GM21423 (cell line): ENCODE results near the gene ARHGEF16.

ENCODE experiments used
- ATAC-seq: cut with Tn5 transposase; IDR thresholded peaks from one replicate; pipeline ENCODE4 v1.9.1; 2021; ENCODE audit warnings: mild to moderate bottlenecking, moderate library complexity; ENCODE audit not compliant: unreplicated experiment

ARHGEF16 gene

DNA sequence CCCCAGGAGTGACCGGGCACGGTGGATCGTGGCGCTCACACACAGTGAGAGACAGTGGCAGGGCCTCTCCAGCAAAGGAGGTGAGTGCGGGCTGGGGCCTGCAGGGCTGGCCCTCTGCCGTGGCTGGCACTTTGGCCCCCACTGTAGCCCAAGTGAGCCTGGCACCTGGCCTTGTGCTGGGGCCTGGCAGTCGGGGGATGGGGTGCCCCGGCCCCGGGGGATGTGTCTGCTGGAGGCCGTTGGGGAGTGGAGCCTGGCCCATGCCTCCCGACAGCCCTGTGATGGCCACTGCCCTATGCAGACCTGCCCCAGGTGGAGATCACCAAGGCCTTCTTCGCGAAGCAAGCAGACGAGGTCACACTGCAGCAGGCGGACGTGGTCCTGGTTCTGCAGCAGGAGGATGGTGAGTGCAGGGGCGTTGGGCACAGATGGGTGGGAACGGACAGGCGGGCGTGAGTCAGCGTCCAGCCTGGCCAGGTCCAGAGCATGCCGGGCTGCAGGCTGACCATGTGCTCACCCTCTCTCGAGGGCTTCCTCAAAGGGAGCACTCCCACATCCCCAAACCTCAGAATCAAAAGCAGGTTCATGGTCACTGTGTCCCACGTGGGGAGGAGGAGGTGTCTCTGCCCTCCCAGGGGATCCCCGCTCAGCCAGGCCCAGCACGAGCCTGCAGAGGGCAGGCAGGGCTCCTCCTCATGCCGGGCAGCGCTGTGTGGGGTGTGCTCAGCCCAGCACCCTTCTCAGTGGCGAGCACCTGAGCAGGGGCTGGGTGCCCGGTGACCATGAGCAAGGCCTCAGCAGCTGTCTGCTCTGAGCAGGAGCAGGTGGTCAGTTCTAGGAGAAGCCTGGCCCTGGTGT lies 25.3 kb downstream of the ARHGEF16 start:
- ATAC-seq, result no peak

DNA sequence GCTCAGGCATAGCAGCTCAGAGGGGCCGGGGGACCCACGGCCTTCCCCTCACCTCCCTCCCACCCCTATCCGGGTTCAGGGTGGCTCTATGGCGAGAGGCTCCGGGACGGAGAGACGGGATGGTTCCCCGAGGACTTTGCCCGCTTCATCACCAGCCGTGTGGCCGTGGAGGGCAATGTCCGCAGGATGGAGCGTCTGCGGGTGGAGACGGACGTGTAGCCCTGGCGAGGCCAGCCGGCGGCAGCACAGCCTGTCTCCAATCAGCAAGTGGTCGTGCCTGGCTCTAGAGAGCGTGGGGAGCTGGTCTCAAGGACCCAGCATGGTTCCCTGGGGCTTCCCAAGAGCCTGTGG lies 25.9 kb downstream of the ARHGEF16 start:
- no peak for ATAC-seq

DNA sequence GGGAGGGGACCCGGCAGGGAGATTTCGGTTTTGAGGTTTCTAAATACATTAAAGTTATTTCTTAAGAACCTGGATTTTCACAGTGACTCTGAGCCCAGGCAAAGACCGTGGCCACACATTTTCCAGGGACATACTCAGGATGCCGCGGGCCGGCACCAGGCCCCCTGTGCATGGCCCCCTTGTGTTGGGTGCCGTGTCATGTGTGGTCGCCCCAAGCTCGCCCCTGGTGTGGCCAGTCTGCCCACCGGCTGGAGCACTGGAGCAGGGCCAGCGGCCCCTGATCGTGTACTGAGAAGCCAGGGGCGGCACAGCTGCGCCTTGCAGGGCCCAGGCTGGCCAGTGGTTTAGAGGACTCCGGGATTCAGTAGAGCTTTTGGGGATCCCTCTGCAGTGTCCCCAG lies 26.6 kb downstream of the ARHGEF16 start:
- ATAC-seq, result no peak

DNA sequence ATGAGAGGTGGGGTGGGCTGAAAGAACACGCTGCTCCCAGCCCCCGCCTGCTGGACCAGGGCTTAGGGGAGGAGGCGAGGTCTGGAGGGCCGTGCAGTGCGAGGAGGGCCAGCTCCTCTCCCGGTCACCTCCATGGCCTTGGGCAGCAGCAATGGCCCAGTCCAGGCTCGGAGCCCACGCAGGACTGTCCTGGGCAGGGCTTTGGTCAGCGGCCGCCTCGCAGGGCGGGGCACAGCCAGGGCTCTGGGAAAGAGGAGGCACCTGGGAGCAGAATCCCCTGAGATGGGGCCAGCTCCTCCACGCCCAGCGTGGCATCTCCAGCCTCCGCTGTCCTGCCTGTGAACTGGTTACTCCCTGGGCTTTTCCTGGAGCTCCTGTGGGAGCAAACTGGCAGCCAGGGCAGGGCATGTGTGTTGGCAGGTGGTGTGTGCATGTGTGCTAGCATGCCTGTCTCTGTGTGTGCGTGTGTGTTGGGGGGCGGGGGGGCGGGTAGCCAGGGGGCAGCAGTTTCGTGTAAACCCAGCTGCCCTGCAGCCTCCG lies 27.4 kb downstream of the ARHGEF16 start:
- ATAC-seq, result no peak

DNA sequence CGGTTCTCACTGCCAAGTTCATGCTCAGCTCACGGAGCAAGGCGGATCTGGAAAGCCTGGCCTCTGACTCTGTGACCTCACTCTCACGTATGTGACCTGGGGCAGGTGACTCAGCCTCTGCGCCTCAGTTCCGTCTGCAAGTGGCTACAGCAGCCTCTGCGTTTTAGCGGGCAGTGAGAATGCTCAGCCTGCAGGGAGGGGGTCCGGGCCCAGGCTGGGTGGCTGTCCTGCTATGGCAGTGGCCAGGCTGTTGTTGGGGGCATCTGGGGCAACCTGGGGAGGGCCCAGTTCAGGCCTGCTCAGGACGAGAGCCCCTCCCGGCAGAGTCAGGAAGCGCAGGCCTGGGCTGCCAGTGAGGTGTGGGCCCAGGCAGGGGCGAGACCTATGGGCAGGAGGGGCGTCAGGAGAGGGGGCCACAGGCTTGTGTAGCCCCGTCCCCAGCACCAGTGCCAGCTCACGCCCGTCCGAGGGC lies 27.9 kb downstream of the ARHGEF16 start:
- ATAC-seq, result no peak

DNA sequence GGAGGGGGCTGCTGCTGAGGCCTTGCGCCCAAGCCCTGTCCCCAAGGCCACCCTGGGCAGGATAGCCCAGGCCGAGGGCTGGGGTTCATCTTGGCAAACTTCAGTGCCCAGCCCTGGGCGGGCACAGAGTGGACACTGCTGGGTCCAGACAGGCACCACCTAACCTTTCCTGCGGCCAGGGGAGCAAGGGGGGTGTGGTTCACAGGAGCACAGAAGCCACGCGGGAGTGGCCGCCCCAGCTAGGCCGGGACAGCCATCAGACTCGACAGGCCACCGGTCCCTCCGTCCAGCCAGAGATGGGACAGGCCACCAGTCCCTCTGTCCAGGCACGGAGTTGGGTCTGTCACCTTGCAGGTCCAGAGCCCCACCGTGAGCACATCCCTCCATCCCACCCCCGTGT lies 28.9 kb downstream of the ARHGEF16 start:
- ATAC-seq, result no peak

DNA sequence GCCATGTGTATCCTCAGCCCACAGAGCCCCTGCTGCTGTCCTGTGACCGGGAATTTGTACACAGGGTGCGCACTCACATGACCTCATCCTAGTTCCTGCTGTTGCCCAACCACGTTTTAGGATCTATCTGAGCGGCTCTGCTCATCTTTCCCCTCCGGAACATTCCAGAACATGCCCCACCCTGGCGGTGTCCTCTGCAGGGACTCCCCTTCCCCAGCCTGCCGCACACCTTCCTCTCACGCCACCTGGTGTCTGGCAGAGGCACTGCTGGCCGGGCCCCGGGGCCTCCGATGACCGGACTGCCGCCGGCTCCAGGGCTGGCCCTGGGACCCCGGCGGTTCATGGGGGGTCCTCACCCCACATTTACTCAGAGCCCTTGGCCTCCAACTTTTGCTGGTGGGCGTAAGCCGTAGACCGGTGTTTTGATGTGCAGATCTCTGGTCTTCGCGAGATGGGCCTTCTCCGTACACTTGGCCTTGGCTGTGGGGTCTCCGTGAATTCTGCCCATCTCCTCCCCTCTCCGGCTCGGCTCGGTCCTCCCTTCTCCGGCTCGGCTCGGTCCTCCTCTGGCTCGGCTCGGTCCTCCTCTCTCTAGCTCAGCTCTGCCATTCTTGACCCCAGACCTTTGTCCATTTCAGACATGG lies 29.5 kb downstream of the ARHGEF16 start:
- no peak for ATAC-seq

DNA sequence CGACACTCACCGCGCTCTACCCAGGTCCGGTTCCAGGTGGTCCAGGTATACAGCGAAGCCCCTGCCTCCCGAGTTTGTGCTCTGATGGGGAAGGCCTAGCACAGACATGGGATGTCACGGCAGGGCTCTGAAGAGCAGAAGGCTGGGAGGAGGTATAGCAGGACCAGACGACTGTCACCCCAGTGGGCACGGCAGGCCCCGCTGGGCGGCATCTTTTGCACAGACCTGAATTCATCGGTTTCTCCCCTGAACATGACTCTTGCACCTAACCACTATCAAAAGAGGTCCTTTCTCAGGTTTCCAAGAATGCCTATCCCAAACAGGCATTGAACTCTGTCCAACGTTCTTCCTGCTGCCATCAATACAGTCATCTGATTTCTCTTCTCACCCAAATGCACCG lies 30.6 kb downstream of the ARHGEF16 start:
- ATAC-seq, result no peak

DNA sequence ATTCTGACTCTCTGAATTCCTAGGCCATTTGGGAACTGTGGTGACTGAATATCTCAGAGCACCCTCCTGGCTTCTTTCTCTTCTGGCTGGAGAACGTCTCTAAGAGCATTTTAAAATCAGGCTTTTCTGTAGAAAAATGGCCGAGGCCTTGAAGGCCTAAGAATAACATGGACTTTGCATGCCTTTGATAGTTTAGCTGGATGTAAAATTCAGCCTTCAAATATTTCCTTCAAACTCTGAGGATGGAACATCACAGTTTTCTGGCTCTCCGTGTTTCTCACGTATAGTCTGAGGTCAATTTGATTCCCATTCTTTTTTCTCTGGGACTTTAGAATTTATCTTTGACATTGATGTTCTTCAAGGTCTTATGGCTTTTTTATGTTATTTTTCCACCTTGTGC lies 34.0 kb downstream of the ARHGEF16 start:
- no peak for ATAC-seq

DNA sequence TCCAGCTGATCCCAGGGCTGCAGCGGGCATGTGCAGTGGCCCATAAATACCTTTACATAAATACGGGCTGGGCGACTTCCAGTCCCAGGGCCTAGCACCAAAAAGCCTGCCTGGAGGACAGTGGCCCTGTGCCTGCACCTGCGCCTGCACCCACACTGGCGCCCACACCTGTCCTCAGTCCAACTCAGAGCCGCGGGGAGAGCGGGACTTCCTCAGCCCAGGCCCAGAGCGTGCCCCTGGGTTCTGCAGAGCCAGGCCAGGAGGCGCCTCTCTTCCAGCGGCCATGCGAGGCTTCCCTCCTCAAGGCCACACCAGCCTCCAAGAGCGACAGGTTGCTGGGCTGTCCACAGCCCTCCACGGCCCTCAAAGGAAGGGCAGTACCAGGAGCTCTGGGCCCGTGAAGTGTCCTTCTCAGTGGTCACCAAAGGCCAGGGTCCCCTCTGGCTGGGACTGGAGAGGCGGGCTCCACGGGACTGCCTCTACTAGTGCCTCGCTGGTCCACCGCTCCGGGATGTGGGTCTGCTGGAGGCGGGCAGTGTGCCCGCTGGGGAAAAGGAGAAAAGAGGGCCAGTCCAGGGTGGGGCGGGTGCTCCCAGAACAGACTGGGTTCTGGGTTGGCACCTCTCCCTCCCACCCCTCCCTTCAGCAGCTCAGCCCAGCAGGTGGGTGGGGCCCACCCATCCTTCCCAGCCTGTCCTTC lies 35.7 kb downstream of the ARHGEF16 start:
- ATAC-seq, result no peak

DNA sequence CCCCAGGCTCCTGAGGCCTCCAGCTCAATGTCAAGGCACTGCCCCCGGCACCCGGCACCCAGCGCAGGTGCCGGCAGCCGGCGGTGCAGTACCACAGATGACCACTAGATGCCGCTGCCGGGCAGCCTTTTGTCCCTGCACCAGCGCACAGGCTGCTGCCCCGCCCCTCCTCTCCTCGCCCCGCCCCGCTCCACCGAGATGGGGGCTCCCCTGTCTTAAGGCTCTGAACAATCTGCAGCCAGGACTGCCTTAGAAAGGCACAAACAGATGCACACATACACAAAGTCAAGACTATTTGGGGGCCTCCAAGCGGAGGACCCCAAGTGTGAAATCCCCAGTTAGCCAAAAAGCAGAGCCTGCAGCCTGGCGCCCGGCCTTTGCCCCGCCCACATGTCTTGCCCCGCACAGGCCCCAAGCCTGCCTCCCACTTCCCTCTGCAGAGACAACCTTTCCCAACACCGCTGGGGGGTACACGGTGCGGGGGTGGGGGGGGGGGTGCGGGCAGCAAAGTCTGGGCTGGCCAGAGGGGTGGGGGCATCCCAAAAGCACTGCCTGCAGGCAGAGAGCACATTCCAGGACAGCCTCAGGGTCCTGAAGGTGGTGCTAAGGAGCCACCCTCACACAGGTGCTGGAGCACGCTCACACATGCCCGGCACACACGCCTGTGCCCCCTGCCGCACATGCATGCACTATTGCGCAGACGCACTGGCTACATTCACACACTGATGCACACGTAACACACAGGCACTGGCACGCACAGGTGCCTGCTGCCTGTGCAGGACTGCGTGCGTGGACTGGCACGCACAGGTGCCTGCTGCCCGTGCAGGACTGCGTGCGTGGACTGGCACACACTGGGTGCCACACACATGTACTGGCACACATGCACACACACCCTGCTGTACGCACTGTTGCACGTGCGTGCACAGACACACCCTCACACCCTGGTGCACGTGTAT lies 37.1 kb downstream of the ARHGEF16 start:
- ATAC-seq, result peak; percentile 63

DNA sequence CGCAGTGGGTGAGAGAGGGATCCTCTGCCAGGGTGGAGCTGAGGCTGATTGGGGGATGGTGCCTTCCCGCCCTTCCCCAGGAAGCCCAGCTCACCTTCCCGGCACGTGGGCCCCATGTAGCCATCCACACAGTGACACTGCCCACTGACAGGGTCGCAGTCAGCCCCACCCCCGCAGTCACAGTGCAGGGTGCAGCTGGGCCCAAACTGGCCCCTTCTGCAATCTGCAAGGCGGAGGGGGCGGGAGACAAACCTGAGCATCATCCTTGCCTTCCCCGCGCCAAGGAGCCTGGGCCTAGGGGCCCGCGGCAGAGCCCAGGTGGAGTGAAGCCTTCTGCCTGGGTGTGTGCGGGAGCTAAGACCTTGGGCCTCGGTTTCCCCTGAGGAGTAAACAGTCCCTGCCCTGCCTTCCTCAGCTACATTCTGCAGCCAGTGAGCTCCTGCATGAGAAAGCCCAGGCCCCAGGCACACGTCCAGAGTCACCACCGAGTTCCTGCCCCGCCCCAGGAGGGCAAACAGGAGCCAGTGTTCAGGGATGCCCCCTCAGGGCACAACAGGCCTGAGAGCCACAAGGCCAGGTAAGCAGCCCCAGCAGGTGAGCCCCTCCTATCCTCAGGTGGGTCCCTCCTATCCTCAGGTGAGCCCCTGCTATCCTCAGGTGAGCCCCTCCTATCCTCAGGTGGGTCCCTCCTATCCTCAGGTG lies 38.2 kb downstream of the ARHGEF16 start:
- ATAC-seq, result no peak

DNA sequence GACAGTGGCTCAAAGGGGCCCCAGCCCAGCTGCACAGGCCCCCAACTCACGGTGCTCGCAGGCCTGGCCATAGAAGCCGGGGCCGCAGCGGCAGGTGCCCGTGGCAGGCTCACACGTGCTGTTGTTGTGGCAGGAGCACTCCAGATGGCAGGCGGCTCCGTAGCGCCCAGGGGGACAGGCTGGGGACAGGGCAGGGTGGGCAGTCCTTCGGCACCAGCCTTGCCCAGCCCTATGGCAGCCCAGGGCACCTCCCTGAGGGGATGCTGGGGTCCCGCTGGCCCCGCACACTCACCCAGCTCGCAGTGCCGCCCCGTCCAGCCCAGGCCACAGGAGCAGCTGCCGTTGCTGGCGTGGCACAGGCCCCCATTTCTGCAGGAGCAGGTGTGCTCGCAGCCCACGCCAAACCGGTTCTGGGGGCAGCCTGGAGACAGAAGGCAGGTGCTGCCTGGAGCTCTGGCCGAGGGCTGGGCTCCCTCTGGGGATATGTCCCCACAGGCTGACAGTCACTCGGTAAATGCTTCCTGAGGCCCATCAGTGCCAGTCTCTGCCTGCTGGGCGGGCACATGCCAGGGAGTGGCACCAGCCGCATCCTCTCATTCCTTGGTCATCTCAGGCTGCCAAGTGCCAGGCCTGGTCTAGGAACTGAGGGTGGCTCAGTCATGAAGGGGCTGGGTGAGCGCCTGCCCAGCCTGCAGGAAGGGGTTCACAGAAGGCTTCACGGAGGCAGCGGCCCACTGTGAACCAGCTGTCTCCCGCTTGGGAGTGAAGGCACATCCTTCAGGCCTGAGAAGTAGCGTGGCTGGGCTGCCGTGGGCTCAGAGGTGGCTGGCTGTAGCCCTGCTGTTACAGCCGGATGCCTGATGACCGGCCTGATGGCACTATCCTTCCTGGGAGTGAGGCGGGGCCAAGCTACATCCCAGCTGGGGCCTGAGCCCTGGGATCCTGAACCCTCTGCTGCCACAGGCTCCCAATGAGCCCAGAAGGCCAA lies 40.1 kb downstream of the ARHGEF16 start:
- ATAC-seq, result no peak

DNA sequence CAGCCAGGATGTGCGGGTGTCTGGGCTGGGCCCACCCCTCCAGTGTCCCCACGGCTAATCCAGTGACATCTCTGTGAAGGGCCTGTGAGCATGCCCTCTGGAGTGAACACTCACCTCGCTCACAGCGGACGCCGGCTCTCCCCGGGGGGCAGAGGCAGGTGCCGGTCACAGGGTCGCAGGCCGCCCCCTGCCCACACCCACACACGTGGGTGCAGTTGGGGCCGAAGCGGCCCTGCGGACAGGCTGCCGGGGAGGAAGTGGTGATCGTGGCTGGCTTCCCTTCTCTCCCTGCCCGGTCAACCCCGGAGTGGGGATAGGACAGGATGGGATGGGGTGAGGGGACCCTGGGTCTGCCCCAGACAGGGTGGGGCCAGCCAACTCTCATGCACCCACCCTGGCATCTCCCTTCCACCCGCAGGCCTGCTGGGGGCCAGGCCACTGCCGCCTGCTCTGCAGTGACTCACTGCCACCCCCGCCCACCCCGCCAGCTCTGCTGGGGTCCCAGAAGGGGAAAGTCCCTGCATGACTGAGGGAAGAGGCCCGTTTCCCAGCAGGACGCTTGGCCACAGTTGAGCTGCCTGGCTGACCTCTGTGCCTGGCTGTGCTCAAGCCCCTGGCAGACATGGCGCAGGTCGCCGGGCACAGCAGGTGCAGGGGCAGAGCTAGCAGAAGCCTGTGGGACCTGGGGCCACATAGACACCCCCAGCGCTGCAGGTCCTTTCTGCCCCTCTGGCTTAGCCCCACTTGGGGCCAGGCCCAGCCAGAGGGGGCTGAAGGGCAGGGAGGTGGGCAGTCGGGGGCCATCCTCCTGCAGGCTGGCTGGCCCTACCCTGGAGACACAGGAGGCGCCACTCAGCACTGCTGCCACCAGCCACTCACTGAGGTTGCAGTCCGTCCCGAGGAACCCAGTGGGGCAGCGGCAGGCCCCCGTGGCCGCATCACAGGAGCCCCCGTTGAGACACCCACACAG lies 41.6 kb downstream of the ARHGEF16 start:
- ATAC-seq, result no peak

DNA sequence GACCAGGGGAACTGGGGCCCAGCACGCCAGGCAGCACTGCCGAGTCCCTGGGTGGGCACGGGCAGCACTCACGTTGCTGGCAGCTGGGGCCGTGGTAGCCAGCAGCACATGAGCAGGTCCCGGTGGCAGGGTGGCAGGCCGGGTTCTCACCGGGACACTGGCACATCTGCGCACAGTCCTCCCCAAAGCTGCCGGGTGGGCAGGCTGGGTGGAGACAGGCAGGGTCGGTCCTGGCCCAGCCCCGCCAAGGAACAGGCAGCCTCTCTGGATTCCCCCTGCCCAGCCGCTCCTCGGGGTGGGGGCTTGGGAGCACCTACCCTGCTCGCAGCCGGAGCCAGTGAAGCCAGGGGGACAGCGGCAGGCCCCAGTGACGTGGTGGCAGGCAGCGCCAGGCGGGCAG lies 42.5 kb downstream of the ARHGEF16 start:
- no peak for ATAC-seq

DNA sequence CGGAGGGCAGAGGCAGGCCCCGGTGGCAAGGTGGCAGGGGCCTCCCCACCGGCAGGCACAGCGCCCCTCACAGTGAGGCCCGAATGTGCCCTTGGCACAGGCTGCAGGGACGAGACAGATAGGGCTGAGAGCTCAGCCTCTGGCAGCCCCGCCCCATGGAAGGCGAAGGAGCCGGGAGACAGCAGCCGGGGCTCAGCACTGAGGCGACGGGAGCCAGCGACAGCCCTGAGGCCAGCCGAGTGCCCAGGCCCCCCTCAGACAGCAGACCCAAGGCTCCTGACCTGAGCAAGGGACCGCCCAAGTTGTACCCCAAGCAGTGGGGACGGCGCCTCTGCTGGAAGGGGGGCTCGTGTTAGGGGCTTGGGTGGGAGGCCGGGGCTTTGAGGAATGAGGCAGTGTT lies 43.1 kb downstream of the ARHGEF16 start:
- ATAC-seq, result no peak

DNA sequence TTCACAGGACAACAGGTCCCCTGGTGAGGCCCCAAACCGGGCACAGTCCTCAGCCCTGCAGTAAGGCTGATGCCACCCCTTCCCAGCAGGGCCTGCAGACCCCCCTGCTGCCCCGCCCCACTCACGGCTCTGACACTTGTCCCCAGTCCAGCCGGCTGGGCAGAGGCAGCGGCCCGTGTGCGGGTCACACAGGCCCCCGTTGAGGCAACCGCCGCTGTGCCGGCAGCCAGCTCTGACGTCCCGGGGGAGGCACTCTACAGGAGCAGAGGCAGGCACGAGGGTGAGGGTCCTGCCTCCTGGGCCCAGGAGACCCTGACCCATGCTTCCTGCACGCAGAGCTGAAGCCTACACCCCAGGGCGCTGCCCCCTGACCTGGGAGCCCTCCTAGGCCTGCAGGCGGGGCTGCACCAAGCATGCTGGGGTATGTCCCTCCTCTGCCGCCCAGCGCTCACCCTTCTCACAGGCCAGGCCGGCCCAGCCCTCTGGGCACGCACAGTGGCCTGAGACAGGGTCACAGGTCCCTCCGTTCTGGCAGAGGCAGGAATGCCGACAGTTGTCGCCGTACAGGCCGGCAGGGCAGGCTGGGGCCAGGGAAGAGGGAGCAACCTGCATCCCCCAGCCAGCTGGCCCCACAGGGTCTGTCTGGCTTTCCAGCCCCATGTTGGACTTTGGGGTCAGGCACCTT lies 43.9 kb downstream of the ARHGEF16 start:
- no peak for ATAC-seq
